KMS-11 (cell line): Measurements from ENCODE around the gene ZRANB3.

ENCODE experiments used
- H2AFZ ChIP-seq: fragments of 200-600 bp; sonication (generic); 2 replicates; pipeline ENCODE4 v1.6.1; 2016; ENCODE audit warnings: antibody characterized with exemption, mixed run types, low read depth
- H3K27ac ChIP-seq: fragments of 200-600 bp; sonication (generic); 2 replicates; pipeline ENCODE4 v1.6.1; 2016; ENCODE audit warnings: mild to moderate bottlenecking, mixed run types
- H3K27me3 ChIP-seq: fragments of 200-600 bp; sonication (generic); 2 replicates; pipeline ENCODE4 v1.6.1; 2017; ENCODE audit warnings: mild to moderate bottlenecking, low read depth, mixed run types, moderate library complexity; ENCODE audit not compliant: insufficient read depth
- H3K36me3 ChIP-seq: fragments of 200-600 bp; sonication (generic); 2 replicates; pipeline ENCODE4 v1.6.1; 2017; ENCODE audit warnings: mild to moderate bottlenecking, mixed run types; ENCODE audit not compliant: insufficient read depth
- H3K4me1 ChIP-seq: fragments of 200-600 bp; sonication (generic); 2 replicates; pipeline ENCODE4 v1.6.1; 2016; ENCODE audit warnings: mild to moderate bottlenecking, low read depth, mixed run types; ENCODE audit not compliant: poor library complexity, severe bottlenecking
- H3K4me2 ChIP-seq: fragments of 200-600 bp; sonication (generic); 2 replicates; pipeline ENCODE4 v1.7.0; 2016; ENCODE audit warnings: mild to moderate bottlenecking, mixed run types
- H3K4me3 ChIP-seq: fragments of 200-600 bp; sonication (generic); IDR thresholded peaks from 2 replicates; pipeline ENCODE4 v1.6.1; 2017; ENCODE audit warnings: low read depth, low read length, mixed read lengths; ENCODE audit not compliant: insufficient read depth
- H3K79me2 ChIP-seq: fragments of 200-600 bp; sonication (generic); 2 replicates; pipeline ENCODE4 v1.6.1; 2016; ENCODE audit warnings: low read depth, mixed run types; ENCODE audit not compliant: insufficient read depth
- H3K9ac ChIP-seq: fragments of 200-600 bp; sonication (generic); 2 replicates; pipeline ENCODE4 v1.6.1; 2016; ENCODE audit warnings: mild to moderate bottlenecking, mixed run types
- H4K20me1 ChIP-seq: fragments of 200-600 bp; sonication (generic); 2 replicates; pipeline ENCODE4 v1.6.1; 2016; ENCODE audit warnings: mild to moderate bottlenecking, mixed run types; ENCODE audit not compliant: insufficient read depth
- CTCF ChIP-seq: fragments of 200-600 bp; sonication (generic); conservative IDR thresholded peaks from 2 replicates; pipeline ENCODE4 v1.6.1; 2017; ENCODE audit warnings: low read depth, mild to moderate bottlenecking, antibody characterized with exemption, low read length, moderate library complexity, mixed read lengths

The ZRANB3 gene

DNA sequence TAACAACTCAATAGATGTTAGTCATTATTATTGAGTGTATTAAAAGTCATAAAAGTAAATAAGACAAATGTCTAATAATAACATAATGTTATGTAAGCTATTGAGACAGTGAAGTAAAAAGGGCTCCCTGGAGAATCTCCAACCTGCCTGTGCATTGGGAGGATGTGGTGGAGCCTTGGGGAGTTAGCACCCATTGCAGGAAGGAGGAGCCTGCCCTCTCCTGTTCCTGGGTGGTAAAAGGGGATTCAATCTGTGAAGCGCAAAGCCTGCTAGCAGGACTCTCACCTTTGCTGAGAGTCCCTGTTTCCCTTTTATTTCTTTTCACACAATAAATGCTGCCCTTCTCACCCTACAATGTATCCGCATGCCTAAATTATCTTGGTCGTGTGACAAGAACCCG is 272.8 kb downstream of the ZRANB3 start:
- no peak overlapping the region for H3K27ac ChIP-seq
- H3K36me3 ChIP-seq: no peaks in the 10 kb centered on the region
- H3K9ac ChIP-seq: no peak overlapping the region
- no peaks in the 10 kb centered on the region for H3K79me2 ChIP-seq
- TF ChIP-seq CTCF: no peak
- no peaks in the 10 kb centered on the region for H3K27me3 ChIP-seq
- no peaks in the 10 kb centered on the region for H4K20me1 ChIP-seq
- H3K4me3 ChIP-seq: no peak overlapping the region
- H3K4me2 ChIP-seq: no peak overlapping the region
- no peaks in the 10 kb centered on the region for H3K4me1 ChIP-seq
- H2AFZ ChIP-seq: no peak overlapping the region

DNA sequence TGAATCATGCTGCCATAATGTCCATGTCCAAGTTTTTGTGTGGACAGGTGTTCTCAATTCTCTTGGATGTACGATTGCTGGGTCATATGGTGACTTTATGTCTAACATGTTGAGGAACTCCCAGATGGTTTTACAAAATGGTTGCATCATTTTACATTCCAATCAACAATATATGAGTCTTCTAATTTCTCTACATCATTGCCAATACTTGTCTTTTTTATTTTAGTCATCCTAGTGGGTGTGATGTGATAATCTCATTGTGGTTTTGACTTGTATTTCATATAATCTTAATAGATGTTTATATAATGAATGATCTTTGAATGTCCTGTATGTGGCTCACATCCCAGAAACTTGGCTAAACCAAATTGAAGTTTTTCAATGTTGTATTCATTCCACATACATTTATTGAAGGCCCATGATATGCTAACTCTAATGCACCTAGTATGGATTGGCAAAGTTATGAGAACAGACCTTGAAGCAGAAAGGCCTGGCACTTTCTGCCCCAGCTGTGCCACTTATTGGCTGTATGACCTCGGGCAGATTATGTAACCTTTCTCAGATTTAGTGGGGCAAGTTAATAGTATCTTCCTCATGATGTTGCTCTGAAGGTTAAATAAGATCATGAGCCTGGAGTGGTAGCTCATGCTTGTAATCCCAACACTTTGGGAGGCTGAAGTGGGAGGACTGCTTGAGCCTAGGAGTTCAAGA is 273.5 kb downstream of the ZRANB3 start:
- H3K36me3 ChIP-seq: no peaks in the 10 kb centered on the region

DNA sequence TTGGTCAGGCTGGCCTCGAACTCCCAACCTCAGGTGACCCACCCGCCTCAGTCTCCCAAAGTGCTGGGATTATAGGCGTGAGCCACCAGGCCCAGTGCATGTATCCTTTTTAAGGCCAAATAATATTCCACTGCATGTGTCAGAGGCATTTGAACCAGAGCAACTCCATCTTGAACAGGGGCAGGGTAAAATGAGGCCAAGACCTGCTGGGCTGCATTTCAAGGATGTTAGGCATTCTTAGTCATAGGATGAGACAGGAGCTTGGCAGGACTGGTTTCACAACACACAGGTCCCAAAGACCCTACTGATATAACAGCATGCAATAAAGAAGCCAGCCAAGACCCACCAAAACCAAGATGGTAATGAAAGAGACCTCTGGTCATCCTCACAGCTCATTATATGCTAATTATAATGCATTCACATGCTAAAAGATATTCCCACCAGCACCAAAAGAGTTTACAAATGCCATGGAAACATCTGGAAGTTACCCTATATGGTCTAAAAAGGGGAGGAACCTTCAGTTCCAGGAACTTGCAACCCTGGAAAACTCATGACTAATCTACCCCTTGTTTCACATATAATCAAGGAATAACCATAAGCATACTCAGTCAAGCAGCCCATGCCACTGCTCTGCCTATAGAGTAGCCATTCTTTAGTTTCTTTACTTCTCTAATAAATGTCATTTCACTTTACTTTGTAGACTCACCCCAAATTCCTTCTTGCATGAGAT is 274.3 kb downstream of the ZRANB3 start:
- H3K4me1 ChIP-seq: no peaks in the 10 kb centered on the region
- no peaks in the 10 kb centered on the region for H4K20me1 ChIP-seq
- no peak overlapping the region for H3K27ac ChIP-seq
- no peak for TF ChIP-seq CTCF
- no peak overlapping the region for H3K9ac ChIP-seq
- no peaks in the 10 kb centered on the region for H3K36me3 ChIP-seq
- H2AFZ ChIP-seq: no peak overlapping the region
- no peak overlapping the region for H3K4me3 ChIP-seq
- H3K4me2 ChIP-seq: no peak overlapping the region
- no peaks in the 10 kb centered on the region for H3K27me3 ChIP-seq
- H3K79me2 ChIP-seq: no peaks in the 10 kb centered on the region

More for the DNA sequence above, 273.5 kb downstream of the ZRANB3 start:
- H3K4me2 ChIP-seq: no peak overlapping the region
- H3K4me3 ChIP-seq: no peak overlapping the region
- H3K27ac ChIP-seq: no peak overlapping the region
- H3K4me1 ChIP-seq: no peaks in the 10 kb centered on the region
- no peak overlapping the region for H2AFZ ChIP-seq
- no peaks in the 10 kb centered on the region for H3K27me3 ChIP-seq
- H3K79me2 ChIP-seq: no peaks in the 10 kb centered on the region
- no peak for TF ChIP-seq CTCF
- H4K20me1 ChIP-seq: no peaks in the 10 kb centered on the region
- no peak overlapping the region for H3K9ac ChIP-seq

GRCh38 chr2:135255208-135255607 is 275.8 kb downstream of the ZRANB3 start:
- Histone ChIP-seq H3K79me2 (no peaks in the 10 kb centered on the region), H4K20me1 (no peaks in the 10 kb centered on the region), H3K4me2 (no peak overlapping the region), H3K9ac (no peak overlapping the region), H3K4me1 (no peaks in the 10 kb centered on the region), H3K4me3 (no peak overlapping the region), H3K36me3 (no peaks in the 10 kb centered on the region), H3K27ac (no peak overlapping the region), H2AFZ (no peak overlapping the region), H3K27me3 (no peaks in the 10 kb centered on the region)
- no peak for TF ChIP-seq CTCF
